ENCODE results near the gene CYP3A4.
"Not testable (repeated sequence)": the region's sequence is repeated elsewhere in the genome, so short reads cannot be mapped to it uniquely, and the experiment has no call there.

The CYP3A4 gene

GRCh38 chr7:99786726-99787335, 2.8 kb upstream of the CYP3A4 start:
- in situ Hi-C loops (cut with MboI; ENCODE audit: low pct_unique_long_range_greater_than_20kb, low sequenced_read_pairs, unreplicated experiment), result no loop called here
- no peak for DNase-seq (ENCODE audit: low spot score)
- TF ChIP-seq CTCF (IDR thresholded peaks at IDR 0.05; ENCODE audit: extremely low read depth, insufficient read depth, missing control alignments), result no peak

GRCh38 chr7:99785654-99786053, 1.7 kb upstream of the CYP3A4 start:
- in situ Hi-C loops (cut with MboI; ENCODE audit: low pct_unique_long_range_greater_than_20kb, low sequenced_read_pairs, unreplicated experiment); DNase-seq (ENCODE audit: low spot score): not testable (repeated sequence)

- in situ Hi-C loops (cut with MboI; ENCODE audit: low pct_unique_long_range_greater_than_20kb, low sequenced_read_pairs, unreplicated experiment), result no loop called here
- DNase-seq (ENCODE audit: low spot score), result no peak
- TF ChIP-seq CTCF (IDR thresholded peaks at IDR 0.05; ENCODE audit: extremely low read depth, insufficient read depth, missing control alignments), result no peak
These were observed 1.7 kb downstream of the CYP3A4 start for GRCh38 chr7:99782012-99782953.

- DNase-seq (ENCODE audit: low spot score), result no peak
- in situ Hi-C loops (cut with MboI; ENCODE audit: low pct_unique_long_range_greater_than_20kb, low sequenced_read_pairs, unreplicated experiment), result no loop called here
- TF ChIP-seq CTCF (IDR thresholded peaks at IDR 0.05; ENCODE audit: extremely low read depth, insufficient read depth, missing control alignments), result no peak
These were observed 3.4 kb downstream of the CYP3A4 start for GRCh38 chr7:99780588-99780987.

- no peak for DNase-seq (ENCODE audit: low spot score)
- no peak for TF ChIP-seq CTCF (IDR thresholded peaks at IDR 0.05; ENCODE audit: extremely low read depth, insufficient read depth, missing control alignments)
- in situ Hi-C loops (cut with MboI; ENCODE audit: low pct_unique_long_range_greater_than_20kb, low sequenced_read_pairs, unreplicated experiment), result no loop called here
These were observed 4.0 kb downstream of the CYP3A4 start for GRCh38 chr7:99779949-99780348.

- no peak for TF ChIP-seq CTCF (IDR thresholded peaks at IDR 0.05; ENCODE audit: extremely low read depth, insufficient read depth, missing control alignments)
- in situ Hi-C loops (cut with MboI; ENCODE audit: low pct_unique_long_range_greater_than_20kb, low sequenced_read_pairs, unreplicated experiment), result no loop called here
These were observed 5.1 kb downstream of the CYP3A4 start for GRCh38 chr7:99778880-99779279.

GRCh38 chr7:99773395-99773794, 10.6 kb downstream of the CYP3A4 start:
- in situ Hi-C loops (cut with MboI; ENCODE audit: low pct_unique_long_range_greater_than_20kb, low sequenced_read_pairs, unreplicated experiment); DNase-seq (ENCODE audit: low spot score): not testable (repeated sequence)

More at GRCh38 chr7:99778880-99779279, 5.1 kb downstream of the CYP3A4 start:
- no peak for DNase-seq (ENCODE audit: low spot score)

Measured in GM13977 (cell line).